Measurements from ENCODE around the gene SESTD1.
A peak's percentile ranks its signal among the peaks of the same experiment; 100 is the strongest.
"Not testable (repeated sequence)": the region's sequence is repeated elsewhere in the genome, so short reads cannot be mapped to it uniquely, and the experiment has no call there.

SESTD1 gene

GRCh38 chr2:179255129-179255528 is 9.5 kb downstream of the SESTD1 start:
- H3K9me3 Mint-ChIP-seq = peaks cover 5% of the 10 kb centered on the region
- no peak overlapping the region for H3K4me3 Mint-ChIP-seq
- H3K4me1 Mint-ChIP-seq = peaks cover 38% of the 10 kb centered on the region
- CTCF ChIA-PET = interaction anchor here (0.6 to 2.7 kb wide), 2 partner anchors 15 to 1433 kb away, joined by 3 to 9 read pairs; no protein-coding TSS in a partner anchor
- H3K36me3 Mint-ChIP-seq = peaks cover 9% of the 10 kb centered on the region
- H3K27me3 Mint-ChIP-seq = peaks cover 11% of the 10 kb centered on the region
- no peak for DNase-seq
- no peak overlapping the region for H3K27ac Mint-ChIP-seq

- Mint-ChIP-seq H3K4me1 (peaks cover 48% of the 10 kb centered on the region), H3K9me3 (peaks cover 7% of the 10 kb centered on the region), H3K27me3 (peaks cover 7% of the 10 kb centered on the region), H3K27ac (no peak overlapping the region), H3K4me3 (no peak overlapping the region), H3K36me3 (peaks cover 10% of the 10 kb centered on the region)
- no peak for DNase-seq
- CTCF ChIA-PET = interaction anchor here (0.8 to 2.7 kb wide), 2 partner anchors 9 to 13 kb away, joined by 3 to 9 read pairs; no protein-coding TSS in a partner anchor
Observed at GRCh38 chr2:179253226-179253625, 11.4 kb downstream of the SESTD1 start.

- DNase-seq = no peak
- CTCF ChIA-PET = interaction anchor here (0.8 to 1.3 kb wide), 3 partner anchors 10 to 30 kb away, joined by 3 to 4 read pairs (median 3); no protein-coding TSS in a partner anchor
- Mint-ChIP-seq H3K4me3 (no peak overlapping the region), H3K36me3 (peaks cover 10% of the 10 kb centered on the region), H3K27me3 (peaks cover 7% of the 10 kb centered on the region), H3K9me3 (peaks cover 7% of the 10 kb centered on the region), H3K4me1 (peaks cover 54% of the 10 kb centered on the region), H3K27ac (no peak overlapping the region)
Observed at GRCh38 chr2:179252423-179252822, 12.2 kb downstream of the SESTD1 start.

GRCh38 chr2:179251870-179252269 is 12.8 kb downstream of the SESTD1 start:
- Mint-ChIP-seq H3K4me3 (no peak overlapping the region), H3K36me3 (peaks cover 10% of the 10 kb centered on the region), H3K9me3 (peaks cover 7% of the 10 kb centered on the region), H3K27ac (no peak overlapping the region), H3K27me3 (peaks cover 7% of the 10 kb centered on the region), H3K4me1 (peaks cover 55% of the 10 kb centered on the region)
- no peak for DNase-seq
- CTCF ChIA-PET = interaction anchor here (1.0 to 1.3 kb wide), 2 partner anchors 11 to 29 kb away, joined by 3 to 4 read pairs; no protein-coding TSS in a partner anchor

- H3K4me1 Mint-ChIP-seq = peaks cover 55% of the 10 kb centered on the region
- H3K27me3 Mint-ChIP-seq = peaks cover 7% of the 10 kb centered on the region
- no peak overlapping the region for H3K4me3 Mint-ChIP-seq
- no peak for DNase-seq
- peaks cover 10% of the 10 kb centered on the region for H3K9me3 Mint-ChIP-seq
- peaks cover 12% of the 10 kb centered on the region for H3K36me3 Mint-ChIP-seq
- H3K27ac Mint-ChIP-seq = no peak overlapping the region
- CTCF ChIA-PET = interaction anchor here (1.3 kb wide), 1 partner anchor 12 kb away, joined by 3 read pairs; no protein-coding TSS in a partner anchor
Observed at GRCh38 chr2:179250848-179251504, 13.7 kb downstream of the SESTD1 start.

GRCh38 chr2:179250095-179250494 is 14.5 kb downstream of the SESTD1 start:
- peaks cover 52% of the 10 kb centered on the region for H3K4me1 Mint-ChIP-seq
- CTCF ChIA-PET = no interaction called here
- H3K36me3 Mint-ChIP-seq = peaks cover 12% of the 10 kb centered on the region
- no peak overlapping the region for H3K4me3 Mint-ChIP-seq
- H3K27me3 Mint-ChIP-seq = peaks cover 7% of the 10 kb centered on the region
- no peak for DNase-seq
- peaks cover 8% of the 10 kb centered on the region for H3K9me3 Mint-ChIP-seq
- no peak overlapping the region for H3K27ac Mint-ChIP-seq

GRCh38 chr2:179248024-179248348 is 16.6 kb downstream of the SESTD1 start:
- Mint-ChIP-seq H3K4me1 (peaks cover 44% of the 10 kb centered on the region), H3K9me3 (peaks cover 8% of the 10 kb centered on the region), H3K4me3 (no peak overlapping the region), H3K27ac (peak overlapping the region; percentile 45), H3K36me3 (peaks cover 13% of the 10 kb centered on the region), H3K27me3 (peaks cover 6% of the 10 kb centered on the region)
- DNase-seq = no peak
- CTCF ChIA-PET = no interaction called here

- Mint-ChIP-seq H3K27ac (peak overlapping the region; percentile 45), H3K9me3 (peaks cover 8% of the 10 kb centered on the region), H3K36me3 (peaks cover 13% of the 10 kb centered on the region), H3K4me3 (no peak overlapping the region), H3K4me1 (peaks cover 39% of the 10 kb centered on the region), H3K27me3 (peaks cover under 1% of the 10 kb centered on the region)
- DNase-seq = no peak
- CTCF ChIA-PET = no interaction called here
Observed at GRCh38 chr2:179247318-179248023, 17.2 kb downstream of the SESTD1 start.

GRCh38 chr2:179245843-179246242 is 18.8 kb downstream of the SESTD1 start:
- Mint-ChIP-seq H3K4me1 (peaks cover 29% of the 10 kb centered on the region), H3K36me3 (peaks cover 16% of the 10 kb centered on the region)
- DNase-seq, H3K4me3 Mint-ChIP-seq, H3K9me3 Mint-ChIP-seq, H3K27ac Mint-ChIP-seq, H3K27me3 Mint-ChIP-seq, CTCF ChIA-PET: not testable (repeated sequence)

- peaks cover 9% of the 10 kb centered on the region for H3K36me3 Mint-ChIP-seq
- H3K27ac Mint-ChIP-seq = no peak overlapping the region
- no peaks in the 10 kb centered on the region for H3K27me3 Mint-ChIP-seq
- peaks cover 40% of the 10 kb centered on the region for H3K4me1 Mint-ChIP-seq
- DNase-seq = no peak
- H3K9me3 Mint-ChIP-seq = peaks cover 4% of the 10 kb centered on the region
- H3K4me3 Mint-ChIP-seq = no peak overlapping the region
- CTCF ChIA-PET = no interaction called here
Observed at GRCh38 chr2:179243046-179243445, 21.6 kb downstream of the SESTD1 start.

- H3K36me3 Mint-ChIP-seq = peaks cover 10% of the 10 kb centered on the region
- peaks cover 40% of the 10 kb centered on the region for H3K4me1 Mint-ChIP-seq
- H3K9me3 Mint-ChIP-seq = no peaks in the 10 kb centered on the region
- DNase-seq = no peak
- H3K4me3 Mint-ChIP-seq = no peak overlapping the region
- peak overlapping the region; percentile 33 for H3K27ac Mint-ChIP-seq
- CTCF ChIA-PET = interaction anchor here (0.6 to 2.2 kb wide), 3 partner anchors 14 to 23 kb away, joined by 3 to 9 read pairs (median 5); no protein-coding TSS in a partner anchor
- no peaks in the 10 kb centered on the region for H3K27me3 Mint-ChIP-seq
Observed at GRCh38 chr2:179240481-179241451, 23.9 kb downstream of the SESTD1 start.

- CTCF ChIA-PET = interaction anchor here (0.6 to 2.2 kb wide), 4 partner anchors 15 to 132 kb away, joined by 3 to 9 read pairs (median 4); no protein-coding TSS in a partner anchor
- H3K4me1 Mint-ChIP-seq = peaks cover 45% of the 10 kb centered on the region
- H3K27ac Mint-ChIP-seq = peak overlapping the region; percentile 33
- H3K36me3 Mint-ChIP-seq = peaks cover 10% of the 10 kb centered on the region
- no peak overlapping the region for H3K4me3 Mint-ChIP-seq
- no peak for DNase-seq
- H3K9me3 Mint-ChIP-seq = no peaks in the 10 kb centered on the region
- H3K27me3 Mint-ChIP-seq = no peaks in the 10 kb centered on the region
Observed at GRCh38 chr2:179239838-179240237, 24.8 kb downstream of the SESTD1 start.

- H3K27ac Mint-ChIP-seq = peak overlapping the region; percentile 33
- CTCF ChIA-PET = interaction anchor here (1.5 to 2.2 kb wide), 3 partner anchors 15 to 132 kb away, joined by 3 to 9 read pairs (median 5); no protein-coding TSS in a partner anchor
- no peaks in the 10 kb centered on the region for H3K27me3 Mint-ChIP-seq
- peaks cover 11% of the 10 kb centered on the region for H3K36me3 Mint-ChIP-seq
- no peaks in the 10 kb centered on the region for H3K9me3 Mint-ChIP-seq
- DNase-seq = no peak
- peaks cover 51% of the 10 kb centered on the region for H3K4me1 Mint-ChIP-seq
- H3K4me3 Mint-ChIP-seq = no peak overlapping the region
Observed at GRCh38 chr2:179239195-179239594, 25.4 kb downstream of the SESTD1 start.

- H3K36me3 Mint-ChIP-seq = peaks cover 10% of the 10 kb centered on the region
- CTCF ChIA-PET = interaction anchor here (0.6 kb wide), 1 partner anchor 732 kb away, joined by 3 read pairs; no protein-coding TSS in a partner anchor
- no peak for DNase-seq
- H3K27me3 Mint-ChIP-seq = no peaks in the 10 kb centered on the region
- H3K4me1 Mint-ChIP-seq = peaks cover 51% of the 10 kb centered on the region
- H3K27ac Mint-ChIP-seq = no peak overlapping the region
- H3K4me3 Mint-ChIP-seq = no peak overlapping the region
- H3K9me3 Mint-ChIP-seq = no peaks in the 10 kb centered on the region
Observed at GRCh38 chr2:179238027-179238426, 26.6 kb downstream of the SESTD1 start.

Data from activated naive CD4-positive, alpha-beta T cell treated with anti-CD3 and anti-CD28 coated beads, Interleukin-2, amount 10 ng/mL, durations not matched to agents 7 days and 5 days (primary cell).